Hepatocyte (in vitro differentiated cells): ENCODE data around the gene FAM222A. TPM values are rescaled to one million over a fixed set of nuclear protein-coding genes. Genes with fewer than 3 reads are reported as not detected.

Experiments
- DNase-seq: peaks from one replicate; pipeline ENCODE4 v3.0.0-alpha.2; 2016; ENCODE audit warnings: low spot score
- H2AFZ ChIP-seq: fragments of 200-600 bp; sonication (generic); 2 replicates; pipeline ENCODE4 v1.6.0; 2016; ENCODE audit warnings: antibody characterized with exemption, mild to moderate bottlenecking
- H3K27ac ChIP-seq: fragments of 200-600 bp; sonication (generic); 2 replicates; pipeline ENCODE4 v1.5.1; 2016; ENCODE audit warnings: mild to moderate bottlenecking
- H3K27me3 ChIP-seq: fragments of 200-600 bp; sonication (generic); 2 replicates; pipeline ENCODE4 v1.6.1; 2016
- H3K36me3 ChIP-seq: fragments of 200-600 bp; sonication (generic); replicated peaks from 2 replicates; pipeline ENCODE4 v1.5.1; 2016; ENCODE audit warnings: low read depth; ENCODE audit not compliant: insufficient read depth
- H3K4me1 ChIP-seq: fragments of 200-600 bp; sonication (generic); 2 replicates; pipeline ENCODE4 v1.5.1; 2016; ENCODE audit warnings: mild to moderate bottlenecking, moderate library complexity; ENCODE audit not compliant: insufficient read depth
- H3K4me2 ChIP-seq: fragments of 200-600 bp; sonication (generic); 2 replicates; pipeline ENCODE4 v1.6.0; 2016
- H3K4me3 ChIP-seq: fragments of 200-600 bp; sonication (generic); 2 replicates; pipeline ENCODE4 v1.5.1; 2016; ENCODE audit warnings: mild to moderate bottlenecking
- H3K79me2 ChIP-seq: fragments of 200-600 bp; sonication (generic); 2 replicates; pipeline ENCODE4 v1.6.0; 2017; ENCODE audit warnings: mild to moderate bottlenecking
- H3K9me2 ChIP-seq: fragments of 200-600 bp; sonication (generic); replicated peaks from 2 replicates; pipeline ENCODE4 v1.6.0; 2017; ENCODE audit warnings: mild to moderate bottlenecking; ENCODE audit not compliant: insufficient read depth
- H3K9me3 ChIP-seq: fragments of 200-600 bp; sonication (generic); 2 replicates; pipeline ENCODE4 v1.5.1; 2016; ENCODE audit warnings: low read depth, mild to moderate bottlenecking
- H4K20me1 ChIP-seq: fragments of 200-600 bp; sonication (generic); 2 replicates; pipeline ENCODE4 v1.6.0; 2016; ENCODE audit warnings: mild to moderate bottlenecking; ENCODE audit not compliant: insufficient read depth, poor library complexity, severe bottlenecking
- EZH2 ChIP-seq: fragments of 200-600 bp; sonication (generic); IDR thresholded peaks from 2 replicates; pipeline ENCODE4 v1.6.1; 2016; ENCODE audit warnings: antibody characterized with exemption, mild to moderate bottlenecking, borderline replicate concordance
- EZH2phosphoT487 ChIP-seq: fragments of 200-600 bp; sonication (generic); IDR thresholded peaks from one replicate; pipeline ENCODE4 v1.6.1; 2018; ENCODE audit warnings: antibody characterized with exemption, mild to moderate bottlenecking, low read depth, moderate library complexity; ENCODE audit not compliant: unreplicated experiment, severe bottlenecking
- WGBS: methylation state at CpG from one replicate; pipeline ENCODE4 v1.1.6; 2016; ENCODE audit warnings: low lambda C conversion rate; ENCODE audit errors: missing lambda C conversion rate; 5-methylcytosine and 5-hydroxymethylcytosine counted together
- polyA plus RNA-seq: library from polyadenylated mRNA; unstranded; fragments of >200 nt; fragmentation: Nextera tagmentation; extraction: Ambion mirVana; gene quantifications from 2 replicates; pipeline ENCODE4 v1.2.1, GENCODE V29; 2016
- total RNA-seq: library from RNA; depleted of rRNA; stranded (reverse); fragments of >200 nt; gene quantifications from 2 replicates; pipeline ENCODE4 v1.2.3, GENCODE V29; 2014
- TF ChIP-seq, protein P1 (sequence below): fragments of 200-600 bp; sonication (generic); IDR thresholded peaks from 2 replicates; pipeline ENCODE4 v1.5.1; 2016; ENCODE audit warnings: antibody characterized with exemption, mild to moderate bottlenecking; ENCODE audit not compliant: poor library complexity

FAM222A gene
- total and polyA plus RNA-seq, 2 experiments from 2014 or later = 7.4 to 11.3 TPM

DNA sequence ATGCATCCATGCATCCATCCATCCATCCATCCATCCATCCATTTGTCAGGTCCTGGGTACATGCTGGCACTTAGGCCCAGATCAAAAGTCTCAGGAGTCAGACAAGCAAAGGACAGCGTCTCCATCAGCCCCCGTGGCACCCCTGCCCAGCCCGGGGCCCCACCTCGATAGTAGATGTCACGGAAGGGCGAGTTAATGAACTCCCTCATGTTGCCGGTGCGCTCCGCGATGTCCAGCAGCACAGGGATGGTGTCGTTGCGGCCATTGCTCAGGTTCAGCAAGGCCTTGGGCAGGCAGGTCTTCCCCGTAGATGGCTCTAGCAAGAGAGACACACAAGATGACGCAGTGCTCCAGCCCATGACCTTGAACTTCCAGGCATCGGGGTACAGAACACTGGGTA is 89.2 kb downstream of the FAM222A start:
- DNase-seq = no peak
- no peaks in the 10 kb centered on the region for H3K27me3 ChIP-seq
- TF ChIP-seq EZH2phosphoT487 = no peak
- TF ChIP-seq EZH2 = no peak
- TF ChIP-seq, protein P1, sequence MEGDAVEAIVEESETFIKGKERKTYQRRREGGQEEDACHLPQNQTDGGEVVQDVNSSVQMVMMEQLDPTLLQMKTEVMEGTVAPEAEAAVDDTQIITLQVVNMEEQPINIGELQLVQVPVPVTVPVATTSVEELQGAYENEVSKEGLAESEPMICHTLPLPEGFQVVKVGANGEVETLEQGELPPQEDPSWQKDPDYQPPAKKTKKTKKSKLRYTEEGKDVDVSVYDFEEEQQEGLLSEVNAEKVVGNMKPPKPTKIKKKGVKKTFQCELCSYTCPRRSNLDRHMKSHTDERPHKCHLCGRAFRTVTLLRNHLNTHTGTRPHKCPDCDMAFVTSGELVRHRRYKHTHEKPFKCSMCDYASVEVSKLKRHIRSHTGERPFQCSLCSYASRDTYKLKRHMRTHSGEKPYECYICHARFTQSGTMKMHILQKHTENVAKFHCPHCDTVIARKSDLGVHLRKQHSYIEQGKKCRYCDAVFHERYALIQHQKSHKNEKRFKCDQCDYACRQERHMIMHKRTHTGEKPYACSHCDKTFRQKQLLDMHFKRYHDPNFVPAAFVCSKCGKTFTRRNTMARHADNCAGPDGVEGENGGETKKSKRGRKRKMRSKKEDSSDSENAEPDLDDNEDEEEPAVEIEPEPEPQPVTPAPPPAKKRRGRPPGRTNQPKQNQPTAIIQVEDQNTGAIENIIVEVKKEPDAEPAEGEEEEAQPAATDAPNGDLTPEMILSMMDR = no peak
- no peaks in the 10 kb centered on the region for H3K9me2 ChIP-seq
- no peaks in the 10 kb centered on the region for H4K20me1 ChIP-seq
- H3K36me3 ChIP-seq = no peaks in the 10 kb centered on the region
- no peak overlapping the region for H3K4me3 ChIP-seq
- H2AFZ ChIP-seq = no peak overlapping the region
- H3K79me2 ChIP-seq = no peaks in the 10 kb centered on the region
- WGBS = 98% methylated on average over 15 of the region's 15 CpGs
- no peak overlapping the region for H3K27ac ChIP-seq
- H3K9me3 ChIP-seq = no peaks in the 10 kb centered on the region
- H3K4me2 ChIP-seq = no peak overlapping the region
- H3K4me1 ChIP-seq = no peaks in the 10 kb centered on the region

DNA sequence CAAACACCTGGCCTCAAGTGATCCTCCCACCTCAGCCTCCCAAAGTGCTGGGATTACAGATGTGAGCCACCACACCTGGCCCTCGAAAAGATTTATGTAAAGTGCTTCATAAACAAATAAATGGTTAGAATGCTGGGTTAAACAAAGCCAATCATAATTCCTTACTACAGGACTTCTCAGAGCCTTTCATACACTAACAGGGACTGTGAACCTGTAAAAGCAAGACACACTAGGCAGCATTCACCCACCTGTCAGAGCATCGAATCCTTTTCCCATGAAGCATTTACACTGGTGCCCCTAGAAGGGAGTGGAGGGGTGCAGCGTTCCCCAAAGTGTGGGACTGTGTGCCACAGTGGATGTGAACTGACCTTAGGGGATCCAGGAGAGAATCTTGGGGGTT is 90.1 kb downstream of the FAM222A start:
- no peaks in the 10 kb centered on the region for H3K9me2 ChIP-seq
- WGBS = 87% methylated on average over 3 of the region's 3 CpGs

DNA sequence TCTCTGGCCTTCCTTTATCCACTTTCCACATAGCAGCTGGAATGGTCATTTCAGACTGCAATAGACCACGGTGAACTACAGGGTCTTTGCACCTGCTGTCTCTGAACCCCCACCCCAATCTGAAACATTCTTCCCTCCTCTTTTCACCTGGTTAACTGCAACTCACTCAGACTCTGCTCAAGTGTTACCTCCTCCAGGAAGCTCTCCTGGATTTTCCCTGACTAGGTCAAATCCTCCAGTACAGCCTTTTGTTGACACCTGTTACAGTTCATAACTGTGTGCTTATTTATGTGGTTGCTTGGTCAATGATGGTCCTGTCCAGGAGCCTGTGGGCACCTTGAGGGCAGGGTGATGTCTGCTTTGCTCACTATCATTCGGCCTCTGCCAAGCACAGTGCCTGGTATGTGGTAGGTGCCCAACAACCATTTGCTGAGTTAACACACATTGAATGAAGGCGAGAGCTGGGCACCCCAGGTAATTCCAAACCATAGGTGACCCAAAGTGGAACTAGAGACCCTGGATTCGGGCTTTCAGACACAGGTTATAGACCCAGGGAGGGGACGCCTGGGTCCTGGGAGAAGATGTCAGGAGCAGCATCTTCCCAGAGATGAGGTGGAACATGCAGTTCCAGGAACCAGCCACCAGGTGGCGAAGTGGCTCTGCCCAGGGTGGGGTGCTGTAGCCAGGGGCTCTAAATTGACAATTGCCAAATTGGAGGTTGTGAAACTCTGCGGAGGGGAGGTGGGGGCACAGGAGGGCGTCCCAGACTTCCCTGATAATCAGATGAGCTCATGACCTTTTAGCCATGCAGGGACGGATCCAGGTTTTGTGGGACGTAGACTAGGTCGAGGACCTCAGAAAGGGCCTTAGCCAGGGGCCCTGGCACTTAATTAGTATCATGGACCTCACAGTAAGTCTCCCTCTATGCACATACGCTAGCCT is 91.5 kb downstream of the FAM222A start:
- H3K27ac ChIP-seq = no peak overlapping the region
- H3K4me2 ChIP-seq = no peak overlapping the region
- no peaks in the 10 kb centered on the region for H3K4me1 ChIP-seq
- H3K9me2 ChIP-seq = no peaks in the 10 kb centered on the region
- H4K20me1 ChIP-seq = no peaks in the 10 kb centered on the region
- peak; percentile 63 for DNase-seq
- H3K36me3 ChIP-seq = no peaks in the 10 kb centered on the region
- H3K9me3 ChIP-seq = no peaks in the 10 kb centered on the region
- no peaks in the 10 kb centered on the region for H3K27me3 ChIP-seq
- no peak overlapping the region for H3K4me3 ChIP-seq
- TF ChIP-seq EZH2 (no peak), EZH2phosphoT487 (no peak)
- TF ChIP-seq, protein P1 = peak; percentile 86
- no peak overlapping the region for H2AFZ ChIP-seq
- 59% methylated on average over 9 of the region's 12 CpGs for WGBS
- H3K79me2 ChIP-seq = no peaks in the 10 kb centered on the region

More for the DNA sequence above, 90.1 kb downstream of the FAM222A start:
- DNase-seq = no peak
- H3K36me3 ChIP-seq = no peaks in the 10 kb centered on the region
- no peaks in the 10 kb centered on the region for H3K4me1 ChIP-seq
- H3K79me2 ChIP-seq = no peaks in the 10 kb centered on the region
- H4K20me1 ChIP-seq = no peaks in the 10 kb centered on the region
- H2AFZ ChIP-seq = no peak overlapping the region
- no peak overlapping the region for H3K4me2 ChIP-seq
- no peaks in the 10 kb centered on the region for H3K9me3 ChIP-seq
- TF ChIP-seq EZH2 (no peak), EZH2phosphoT487 (no peak)
- TF ChIP-seq, protein P1 = no peak
- no peaks in the 10 kb centered on the region for H3K27me3 ChIP-seq
- H3K27ac ChIP-seq = no peak overlapping the region
- no peak overlapping the region for H3K4me3 ChIP-seq
